ENCODE measurements around the gene SLC29A3.

DNA sequence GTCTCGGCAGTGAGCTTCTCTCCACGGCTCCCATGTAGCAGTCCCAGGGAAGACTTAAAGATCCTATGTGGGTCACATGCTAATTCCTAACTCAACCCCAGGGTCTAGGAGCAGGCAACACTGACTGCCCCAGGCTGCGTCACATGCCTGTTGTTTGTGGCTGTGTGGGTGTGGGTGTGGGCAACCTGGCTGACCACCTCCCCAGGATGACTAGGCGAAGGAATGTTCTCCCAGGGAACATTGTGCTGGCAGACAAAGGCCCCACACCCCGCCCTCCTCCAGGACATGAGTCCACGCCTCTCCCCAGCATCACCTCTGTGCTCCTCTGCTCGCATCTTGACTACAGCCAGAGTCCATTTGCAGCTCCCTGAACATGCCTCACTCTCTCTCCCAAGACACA is 30.3 kb downstream of the SLC29A3 start:
- TF ChIP-seq, protein P1, sequence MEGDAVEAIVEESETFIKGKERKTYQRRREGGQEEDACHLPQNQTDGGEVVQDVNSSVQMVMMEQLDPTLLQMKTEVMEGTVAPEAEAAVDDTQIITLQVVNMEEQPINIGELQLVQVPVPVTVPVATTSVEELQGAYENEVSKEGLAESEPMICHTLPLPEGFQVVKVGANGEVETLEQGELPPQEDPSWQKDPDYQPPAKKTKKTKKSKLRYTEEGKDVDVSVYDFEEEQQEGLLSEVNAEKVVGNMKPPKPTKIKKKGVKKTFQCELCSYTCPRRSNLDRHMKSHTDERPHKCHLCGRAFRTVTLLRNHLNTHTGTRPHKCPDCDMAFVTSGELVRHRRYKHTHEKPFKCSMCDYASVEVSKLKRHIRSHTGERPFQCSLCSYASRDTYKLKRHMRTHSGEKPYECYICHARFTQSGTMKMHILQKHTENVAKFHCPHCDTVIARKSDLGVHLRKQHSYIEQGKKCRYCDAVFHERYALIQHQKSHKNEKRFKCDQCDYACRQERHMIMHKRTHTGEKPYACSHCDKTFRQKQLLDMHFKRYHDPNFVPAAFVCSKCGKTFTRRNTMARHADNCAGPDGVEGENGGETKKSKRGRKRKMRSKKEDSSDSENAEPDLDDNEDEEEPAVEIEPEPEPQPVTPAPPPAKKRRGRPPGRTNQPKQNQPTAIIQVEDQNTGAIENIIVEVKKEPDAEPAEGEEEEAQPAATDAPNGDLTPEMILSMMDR (IDR thresholded peaks at IDR 0.05) = no peak
- TF ChIP-seq SIN3A (IDR thresholded peaks at IDR 0.05; ENCODE audit: borderline replicate concordance, insufficient read depth, low read depth, low read length) = no peak
- TF ChIP-seq TCF7L2 (IDR thresholded peaks at IDR 0.05; ENCODE audit: low read depth, low read length) = no peak
- TF ChIP-seq, protein P2, sequence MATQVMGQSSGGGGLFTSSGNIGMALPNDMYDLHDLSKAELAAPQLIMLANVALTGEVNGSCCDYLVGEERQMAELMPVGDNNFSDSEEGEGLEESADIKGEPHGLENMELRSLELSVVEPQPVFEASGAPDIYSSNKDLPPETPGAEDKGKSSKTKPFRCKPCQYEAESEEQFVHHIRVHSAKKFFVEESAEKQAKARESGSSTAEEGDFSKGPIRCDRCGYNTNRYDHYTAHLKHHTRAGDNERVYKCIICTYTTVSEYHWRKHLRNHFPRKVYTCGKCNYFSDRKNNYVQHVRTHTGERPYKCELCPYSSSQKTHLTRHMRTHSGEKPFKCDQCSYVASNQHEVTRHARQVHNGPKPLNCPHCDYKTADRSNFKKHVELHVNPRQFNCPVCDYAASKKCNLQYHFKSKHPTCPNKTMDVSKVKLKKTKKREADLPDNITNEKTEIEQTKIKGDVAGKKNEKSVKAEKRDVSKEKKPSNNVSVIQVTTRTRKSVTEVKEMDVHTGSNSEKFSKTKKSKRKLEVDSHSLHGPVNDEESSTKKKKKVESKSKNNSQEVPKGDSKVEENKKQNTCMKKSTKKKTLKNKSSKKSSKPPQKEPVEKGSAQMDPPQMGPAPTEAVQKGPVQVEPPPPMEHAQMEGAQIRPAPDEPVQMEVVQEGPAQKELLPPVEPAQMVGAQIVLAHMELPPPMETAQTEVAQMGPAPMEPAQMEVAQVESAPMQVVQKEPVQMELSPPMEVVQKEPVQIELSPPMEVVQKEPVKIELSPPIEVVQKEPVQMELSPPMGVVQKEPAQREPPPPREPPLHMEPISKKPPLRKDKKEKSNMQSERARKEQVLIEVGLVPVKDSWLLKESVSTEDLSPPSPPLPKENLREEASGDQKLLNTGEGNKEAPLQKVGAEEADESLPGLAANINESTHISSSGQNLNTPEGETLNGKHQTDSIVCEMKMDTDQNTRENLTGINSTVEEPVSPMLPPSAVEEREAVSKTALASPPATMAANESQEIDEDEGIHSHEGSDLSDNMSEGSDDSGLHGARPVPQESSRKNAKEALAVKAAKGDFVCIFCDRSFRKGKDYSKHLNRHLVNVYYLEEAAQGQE (IDR thresholded peaks at IDR 0.05; ENCODE audit: insufficient read depth in 1 of 2, low read depth in 2 of 2, low read length in 1 of 2) = no peak
- no peak for TF ChIP-seq POLR2AphosphoS5 (IDR thresholded peaks at IDR 0.05; ENCODE audit: low read depth, low read length)

Measured in Panc1 (cell line).